Kidney (tissue), 14 donors: ENCODE data around the gene OBSCN. TPM values are rescaled to one million over a fixed set of nuclear protein-coding genes. Genes with fewer than 3 reads are reported as not detected.

Source experiments
- DNase-seq, 5 donors: peaks; one replicate each; pipeline ENCODE4 v3.0.0-alpha.2; 2013 to 2020
- FAIRE-seq: peaks from 2 replicates; lab custom pipeline; 2012; peaks lifted over from hg19 to GRCh38; lab: Jason Lieb, UNC
- H3K27ac ChIP-seq, 2 donors: one replicate each; pipeline ENCODE4 v1.7.0; 2013; ENCODE audit warnings: low read depth in 2 of 2, low read length in 2 of 2, inconsistent platforms in 1 of 2
- H3K27me3 ChIP-seq: one replicate; pipeline ENCODE4 v1.7.1; 2013; ENCODE audit warnings: low read length, inconsistent platforms; ENCODE audit not compliant: control insufficient read depth, insufficient read depth
- H3K36me3 ChIP-seq, 3 donors: one replicate each; pipeline versions ENCODE4 v1.7.0 to v1.7.1; 2013; ENCODE audit warnings: low read length in 3 of 3, control low read depth in 1 of 3, inconsistent platforms in 1 of 3; ENCODE audit not compliant: insufficient read depth in 3 of 3, control insufficient read depth in 2 of 3
- H3K4me1 ChIP-seq, 3 donors: one replicate each; pipeline versions ENCODE4 v1.7.0 to v1.7.1; 2013; ENCODE audit warnings: low read length in 3 of 3, inconsistent platforms in 1 of 3, low read depth in 1 of 3; ENCODE audit not compliant: control insufficient read depth in 2 of 3, insufficient read depth in 2 of 3
- H3K4me3 ChIP-seq, 3 donors: one replicate each; pipeline versions ENCODE4 v1.7.0 to v1.8.1; 2013; ENCODE audit warnings: low read length in 3 of 3, control low read depth in 1 of 3, inconsistent platforms in 1 of 3
- H3K9ac ChIP-seq, 3 donors: one replicate each; pipeline versions ENCODE4 v1.7.0 to v1.7.1; 2013; ENCODE audit warnings: low read length in 3 of 3, control low read depth in 1 of 3, inconsistent platforms in 1 of 3
- H3K9me3 ChIP-seq, 3 donors: one replicate each; pipeline versions ENCODE4 v1.7.0 to v1.7.1; 2013; ENCODE audit warnings: low read length in 3 of 3, control low read depth in 1 of 3, inconsistent platforms in 1 of 3; ENCODE audit not compliant: control insufficient read depth in 2 of 3, insufficient read depth in 1 of 3
- intact Hi-C: fragments of 100-400 bp; cut with DNase I; formaldehyde crosslinking; loops from one replicate; pipeline ENCODE4 v1.11.1; 2022
- polyA plus RNA-seq: library from polyadenylated mRNA; stranded (reverse); fragments of 350-450 nt; fragmentation: Illumina TruSeq; extraction: RNeasy Lipid Tissue Mini Kit (QIAGEN cat#74804); gene quantifications from one replicate; pipeline ENCODE4 v1.2.3, GENCODE V29; 2014; ENCODE audit warnings: low read depth, low replicate concordance; ENCODE audit not compliant: insufficient read depth
- total RNA-seq: library from RNA; stranded (reverse); fragmentation: NEBNext Ultra II Directional; extraction: Animal tissue kit (Norgen Biotek cat#: 25700); gene quantifications from one replicate; pipeline ENCODE4 v1.2.1, GENCODE V29; 2021
- TF ChIP-seq, protein P1 (sequence below): IDR thresholded peaks from 3 replicates; pipeline ENCODE4 v1.5.1; 2012; ENCODE audit warnings: mild to moderate bottlenecking, moderate library complexity, borderline replicate concordance; ENCODE audit not compliant: insufficient read depth; ENCODE audit errors: extremely low read depth
- donor health status: control.
- donor health status: control.
- donor health status: control.
- donor health status: control.
- donor health status: control.
- donor health status: DM: yes; HTN: yes; CAD: no.
- donor health status: Normal renal cell carcinoma (clear cell type).

Gene OBSCN
- total and polyA plus RNA-seq, 2 donors from 2014 or later = 14.5 to 30.0 TPM

DNA sequence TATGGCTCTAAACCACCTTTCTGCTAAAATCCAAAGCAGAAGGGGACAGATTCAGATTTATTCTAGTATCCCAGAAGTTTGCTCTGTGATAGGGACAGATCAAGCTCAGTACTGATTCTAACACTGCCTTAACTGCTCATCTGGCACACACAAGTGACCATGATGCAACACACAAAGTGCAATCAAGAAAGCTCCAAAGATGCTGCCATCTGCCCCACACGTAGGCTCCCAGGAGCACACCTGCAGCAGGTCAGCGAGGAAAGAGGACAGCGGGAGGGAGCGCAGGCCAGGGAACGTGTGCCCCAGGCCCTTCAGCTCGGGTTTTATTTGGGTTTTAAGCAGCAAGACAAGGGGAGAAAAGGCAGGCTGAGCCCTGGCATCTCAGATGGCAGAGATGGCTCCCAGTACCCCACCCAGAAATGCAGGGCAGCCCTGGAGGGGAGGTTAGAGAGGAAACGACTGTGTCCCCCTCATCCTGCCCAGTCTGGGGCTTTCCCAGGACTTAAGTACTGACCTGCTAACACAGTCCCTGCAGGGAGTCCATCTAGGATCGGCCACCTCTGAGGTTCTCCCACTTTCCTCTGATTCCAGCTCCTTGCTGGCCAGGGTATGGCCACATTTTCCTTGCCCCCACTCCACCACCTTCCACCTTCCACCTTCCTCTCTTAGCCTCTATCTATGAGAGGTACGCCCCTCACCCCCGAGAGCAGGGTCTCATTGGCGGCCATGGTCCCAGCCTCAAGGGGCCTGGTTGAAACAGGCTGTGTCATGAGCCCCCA lies 197.5 kb downstream of the OBSCN start:
- no peak for FAIRE-seq

DNA sequence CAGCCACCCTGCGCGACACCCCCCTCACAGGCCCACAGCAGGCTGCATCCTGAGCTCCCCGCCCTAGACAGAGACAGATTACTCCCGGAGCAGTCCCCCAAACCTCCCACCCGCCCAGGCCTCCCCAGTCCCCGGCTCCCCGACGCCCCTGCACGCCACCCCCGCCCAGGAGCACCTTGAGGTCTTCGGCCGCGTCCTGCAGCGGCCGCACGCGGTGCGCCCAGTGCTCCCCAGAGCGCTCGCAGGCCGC lies 198.1 kb downstream of the OBSCN start:
- Histone ChIP-seq H3K9ac (peak overlapping the region in 2 of 3 donors; percentile 30 to 58), H3K4me1 (peaks cover 2 to 33% (median 10%) of the 10 kb centered on the region in 3 donors), H3K27me3 (no peaks in the 10 kb centered on the region), H3K4me3 (peak overlapping the region; percentile 63 to 76 (median 72)), H3K9me3 (no peaks in the 10 kb centered on the region), H3K36me3 (peaks cover 0 to 3% (median 0%) of the 10 kb centered on the region in 3 donors), H3K27ac (no peak overlapping the region)
- TF ChIP-seq, protein P1, sequence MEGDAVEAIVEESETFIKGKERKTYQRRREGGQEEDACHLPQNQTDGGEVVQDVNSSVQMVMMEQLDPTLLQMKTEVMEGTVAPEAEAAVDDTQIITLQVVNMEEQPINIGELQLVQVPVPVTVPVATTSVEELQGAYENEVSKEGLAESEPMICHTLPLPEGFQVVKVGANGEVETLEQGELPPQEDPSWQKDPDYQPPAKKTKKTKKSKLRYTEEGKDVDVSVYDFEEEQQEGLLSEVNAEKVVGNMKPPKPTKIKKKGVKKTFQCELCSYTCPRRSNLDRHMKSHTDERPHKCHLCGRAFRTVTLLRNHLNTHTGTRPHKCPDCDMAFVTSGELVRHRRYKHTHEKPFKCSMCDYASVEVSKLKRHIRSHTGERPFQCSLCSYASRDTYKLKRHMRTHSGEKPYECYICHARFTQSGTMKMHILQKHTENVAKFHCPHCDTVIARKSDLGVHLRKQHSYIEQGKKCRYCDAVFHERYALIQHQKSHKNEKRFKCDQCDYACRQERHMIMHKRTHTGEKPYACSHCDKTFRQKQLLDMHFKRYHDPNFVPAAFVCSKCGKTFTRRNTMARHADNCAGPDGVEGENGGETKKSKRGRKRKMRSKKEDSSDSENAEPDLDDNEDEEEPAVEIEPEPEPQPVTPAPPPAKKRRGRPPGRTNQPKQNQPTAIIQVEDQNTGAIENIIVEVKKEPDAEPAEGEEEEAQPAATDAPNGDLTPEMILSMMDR = no peak
- intact Hi-C loops = no loop called here
- FAIRE-seq (no peak), DNase-seq (peak in 1 of 5 donors; percentile 79)

More for the DNA sequence above, 197.5 kb downstream of the OBSCN start:
- Histone ChIP-seq H3K9me3 (no peaks in the 10 kb centered on the region), H3K4me1 (peaks cover 2 to 33% (median 10%) of the 10 kb centered on the region in 3 donors), H3K27ac (no peak overlapping the region), H3K9ac (peak overlapping the region; percentile 30 to 52 (median 33)), H3K4me3 (peak overlapping the region; percentile 44 to 76 (median 63)), H3K36me3 (peaks cover 0 to 3% (median 3%) of the 10 kb centered on the region in 3 donors), H3K27me3 (no peaks in the 10 kb centered on the region)
- DNase-seq = peak in 1 of 5 donors; percentile 6
- intact Hi-C loops = no loop called here
- TF ChIP-seq, protein P1 = no peak

DNA sequence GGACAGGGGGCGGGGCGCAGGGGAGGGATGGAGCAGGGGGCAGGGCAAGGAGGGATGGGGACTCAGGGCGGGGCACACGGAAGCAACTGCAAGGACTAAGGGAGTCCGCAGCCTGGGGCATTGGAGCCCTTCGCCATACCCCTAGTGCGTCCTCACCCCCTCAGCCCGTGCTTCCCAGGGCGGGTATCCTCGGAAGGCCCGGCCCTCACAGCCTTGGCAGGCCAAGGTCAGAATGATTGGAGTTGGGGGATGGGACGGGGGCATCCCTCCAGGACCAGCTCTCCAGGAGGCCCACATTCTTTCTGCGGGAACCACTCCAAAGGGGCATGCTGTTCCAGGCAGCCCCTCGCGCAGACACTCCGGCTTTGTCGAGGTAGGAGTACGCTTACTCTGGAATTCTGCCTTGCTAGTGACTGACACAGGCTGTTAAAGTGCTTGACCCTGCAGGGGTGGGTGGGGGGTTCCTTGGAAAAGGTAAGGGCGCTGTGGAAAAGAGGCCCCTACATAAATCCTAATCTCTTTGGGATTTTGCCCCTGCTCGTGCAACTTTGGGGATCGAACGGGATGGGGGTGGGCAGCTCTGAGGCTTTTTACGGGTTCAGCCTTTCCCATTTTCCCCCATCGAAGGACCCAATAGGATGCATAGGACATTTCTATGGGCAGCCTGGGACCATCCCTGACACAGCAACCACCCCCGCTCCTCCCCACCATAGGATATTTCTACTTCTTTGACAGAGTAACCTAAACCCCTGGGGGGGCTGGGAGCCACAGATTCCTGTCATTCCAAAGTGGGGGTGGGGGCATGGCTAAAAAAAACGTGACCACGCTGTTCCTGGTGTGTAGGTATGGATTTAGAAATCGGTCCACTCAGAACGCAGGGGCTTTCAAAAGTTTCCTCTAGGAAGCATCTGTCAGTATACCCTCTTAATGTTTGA lies 199.5 kb downstream of the OBSCN start:
- H3K4me3 ChIP-seq = peak overlapping the region; percentile 66 to 86 (median 71)
- no peaks in the 10 kb centered on the region for H3K9me3 ChIP-seq
- no peak for FAIRE-seq
- peak in 1 of 5 donors; percentile 21 for DNase-seq
- TF ChIP-seq, protein P1 = no peak
- H3K4me1 ChIP-seq = peaks cover 2 to 33% (median 10%) of the 10 kb centered on the region in 3 donors
- H3K9ac ChIP-seq = peak overlapping the region in 2 of 3 donors; percentile 36 to 51
- peak overlapping the region in 1 of 2 donors; percentile 41 for H3K27ac ChIP-seq
- no peaks in the 10 kb centered on the region for H3K27me3 ChIP-seq
- intact Hi-C loops = no loop called here
- peaks cover 0 to 3% (median 0%) of the 10 kb centered on the region in 3 donors for H3K36me3 ChIP-seq
